NB4 (cell line): ENCODE measurements around the gene CLDN25.

Source experiments
- CTCF ChIP-seq: IDR thresholded peaks from one replicate; pipeline ENCODE4 v1.5.1; 2012; ENCODE audit warnings: low read depth, low read length
- POLR2A ChIP-seq: IDR thresholded peaks from 2 replicates; pipeline ENCODE4 v1.6.1; 2011; ENCODE audit warnings: mild to moderate bottlenecking; ENCODE audit not compliant: insufficient read length; ENCODE audit errors: extremely low read depth

DNA sequence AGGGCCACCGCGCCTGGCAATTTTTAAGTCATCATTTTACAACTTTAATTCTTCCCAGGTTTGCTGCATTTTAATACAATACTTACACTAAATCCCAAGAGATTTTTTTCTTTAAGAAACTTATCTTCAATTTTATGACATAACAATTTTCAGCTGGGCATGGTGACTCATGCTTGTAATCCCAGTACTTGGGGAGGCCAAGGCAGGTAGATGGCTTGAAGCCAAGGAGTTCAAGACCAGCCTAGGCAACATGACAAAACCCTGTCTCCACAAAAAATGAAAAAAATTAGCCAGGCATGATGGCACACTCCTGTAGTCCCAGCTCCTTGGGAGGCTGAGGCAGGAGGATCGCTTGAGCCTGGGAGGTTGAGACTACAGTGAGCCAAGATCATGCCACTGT, 38.8 kb downstream of the CLDN25 start:
- TF ChIP-seq POLR2A = no peak
- TF ChIP-seq CTCF = no peak
